Fibroblast of lung (primary cell): Measurements from ENCODE around the gene PLEKHO2.

ENCODE experiments used
- EZH2 ChIP-seq: IDR thresholded peaks from 2 replicates; pipeline ENCODE4 v1.5.1; 2012; ENCODE audit warnings: low read length, control low read depth, mild to moderate bottlenecking; ENCODE audit errors: missing control alignments
- TF ChIP-seq, protein P1 (sequence below), 2 donors: IDR thresholded peaks in 1 of 2; conservative IDR thresholded peaks in 1 of 2; 1 replicate in 1 of 2; 2 replicates in 1 of 2; pipeline ENCODE4 v1.5.1; 2011 to 2012; ENCODE audit warnings: low read length in 2 of 2, control low read depth in 1 of 2, inconsistent platforms in 1 of 2, low read depth in 1 of 2, mild to moderate bottlenecking in 1 of 2

GRCh38 chr15:64857421-64857820, 15.7 kb downstream of the PLEKHO2 start:
- TF ChIP-seq, protein P1, sequence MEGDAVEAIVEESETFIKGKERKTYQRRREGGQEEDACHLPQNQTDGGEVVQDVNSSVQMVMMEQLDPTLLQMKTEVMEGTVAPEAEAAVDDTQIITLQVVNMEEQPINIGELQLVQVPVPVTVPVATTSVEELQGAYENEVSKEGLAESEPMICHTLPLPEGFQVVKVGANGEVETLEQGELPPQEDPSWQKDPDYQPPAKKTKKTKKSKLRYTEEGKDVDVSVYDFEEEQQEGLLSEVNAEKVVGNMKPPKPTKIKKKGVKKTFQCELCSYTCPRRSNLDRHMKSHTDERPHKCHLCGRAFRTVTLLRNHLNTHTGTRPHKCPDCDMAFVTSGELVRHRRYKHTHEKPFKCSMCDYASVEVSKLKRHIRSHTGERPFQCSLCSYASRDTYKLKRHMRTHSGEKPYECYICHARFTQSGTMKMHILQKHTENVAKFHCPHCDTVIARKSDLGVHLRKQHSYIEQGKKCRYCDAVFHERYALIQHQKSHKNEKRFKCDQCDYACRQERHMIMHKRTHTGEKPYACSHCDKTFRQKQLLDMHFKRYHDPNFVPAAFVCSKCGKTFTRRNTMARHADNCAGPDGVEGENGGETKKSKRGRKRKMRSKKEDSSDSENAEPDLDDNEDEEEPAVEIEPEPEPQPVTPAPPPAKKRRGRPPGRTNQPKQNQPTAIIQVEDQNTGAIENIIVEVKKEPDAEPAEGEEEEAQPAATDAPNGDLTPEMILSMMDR (conservative IDR thresholded peaks at IDR 0.05 in 1 of 2, IDR thresholded peaks at IDR 0.05 in 1 of 2; ENCODE audit: low read depth in 1 of 2, low read length in 2 of 2), result no peak
- no peak for TF ChIP-seq EZH2
